Neural cell (in vitro differentiated cells): ENCODE measurements around the gene BATF3. TPM values are rescaled to one million over a fixed set of nuclear protein-coding genes. Genes with fewer than 3 reads are reported as not detected.

ENCODE experiments used
- H2AFZ ChIP-seq: fragments of 200-600, 300-800 bp; sonication (generic), shearing (Covaris generic); 2 replicates; pipeline ENCODE4 v1.6.0; 2014; ENCODE audit warnings: low read depth, mild to moderate bottlenecking, antibody characterized with exemption, low read length, moderate library complexity
- H3F3A ChIP-seq: fragments of 200-600 bp; shearing (Covaris generic); 2 replicates; pipeline ENCODE4 v1.6.1; 2016; ENCODE audit warnings: mild to moderate bottlenecking, moderate library complexity, mixed read lengths, antibody characterized with exemption, low read length; ENCODE audit not compliant: insufficient read depth, poor library complexity, severe bottlenecking
- H3K27ac ChIP-seq: fragments of 200-600, 300-800 bp; sonication (generic), shearing (Covaris generic); 2 replicates; pipeline ENCODE4 v1.5.1; 2014; ENCODE audit warnings: mild to moderate bottlenecking, low read length, moderate library complexity
- H3K27me3 ChIP-seq: fragments of 300-800, 200-600 bp; sonication (generic), shearing (Covaris generic); 2 replicates; pipeline ENCODE4 v1.6.0; 2014; ENCODE audit warnings: mild to moderate bottlenecking, low read depth, low read length, moderate library complexity; ENCODE audit not compliant: insufficient read depth
- H3K36me3 ChIP-seq: fragments of 300-800, 200-600 bp; sonication (generic), shearing (Covaris generic); 2 replicates; pipeline ENCODE4 v1.5.1; 2014; ENCODE audit warnings: mild to moderate bottlenecking, antibody characterized with exemption, low read length, moderate library complexity; ENCODE audit not compliant: insufficient read depth
- H3K4me2 ChIP-seq: fragments of 300-800, 200-600 bp; sonication (generic), shearing (Covaris generic); 2 replicates; pipeline ENCODE4 v1.6.0; 2014; ENCODE audit warnings: mild to moderate bottlenecking, low read length
- H3K4me3 ChIP-seq: fragments of 300-800, 200-600 bp; sonication (generic), shearing (Covaris generic); 2 replicates; pipeline ENCODE4 v1.5.1; 2014; ENCODE audit warnings: mild to moderate bottlenecking, low read length, moderate library complexity
- H3K79me2 ChIP-seq: fragments of 200-600 bp; shearing (Covaris generic); replicated peaks from 2 replicates; pipeline ENCODE4 v1.6.0; 2014; ENCODE audit warnings: mild to moderate bottlenecking, low read length, moderate library complexity; ENCODE audit not compliant: insufficient read depth
- H3K9ac ChIP-seq: fragments of 300-800, 200-600 bp; sonication (generic), shearing (Covaris generic); 2 replicates; pipeline ENCODE4 v1.6.1; 2016; ENCODE audit warnings: mild to moderate bottlenecking, low read length, mixed read lengths
- H3K9me2 ChIP-seq: fragments of 200-600 bp; shearing (Covaris generic); 2 replicates; pipeline ENCODE4 v1.6.1; 2016; ENCODE audit warnings: mild to moderate bottlenecking, low read length, mixed read lengths; ENCODE audit not compliant: insufficient read depth
- H3K9me3 ChIP-seq: fragments of 200-600, 300-800 bp; sonication (generic), shearing (Covaris generic); 2 replicates; pipeline ENCODE4 v1.6.1; 2016; ENCODE audit warnings: mild to moderate bottlenecking, mixed run types, low read length, moderate library complexity, mixed read lengths
- H4K20me1 ChIP-seq: fragments of 200-600 bp; shearing (Covaris generic); 2 replicates; pipeline ENCODE4 v1.6.1; 2016; ENCODE audit warnings: mild to moderate bottlenecking, mixed run types; ENCODE audit not compliant: insufficient read depth
- CTCF ChIP-seq: fragments of 450-650 bp; IDR thresholded peaks from 2 replicates; pipeline ENCODE4 v1.5.1; 2014; ENCODE audit warnings: antibody characterized with exemption, mild to moderate bottlenecking, moderate library complexity; ENCODE audit not compliant: poor library complexity, severe bottlenecking
- EP300 ChIP-seq: fragments of 450-650 bp; conservative IDR thresholded peaks from 2 replicates; pipeline ENCODE4 v1.6.1; 2014; ENCODE audit warnings: antibody characterized with exemption, mild to moderate bottlenecking, moderate library complexity; ENCODE audit not compliant: poor library complexity, severe bottlenecking
- EZH2 ChIP-seq: fragments of 200-600, 300-800 bp; shearing (Covaris generic), sonication (generic); IDR thresholded peaks from 2 replicates; pipeline ENCODE4 v1.6.1; 2014; ENCODE audit warnings: antibody characterized with exemption, low read length, borderline replicate concordance, mild to moderate bottlenecking; ENCODE audit not compliant: insufficient read depth, poor library complexity, severe bottlenecking
- MXI1 ChIP-seq: fragments of 450-650 bp; conservative IDR thresholded peaks from 2 replicates; pipeline ENCODE4 v1.6.1; 2014; ENCODE audit warnings: antibody characterized with exemption, mild to moderate bottlenecking; ENCODE audit not compliant: poor library complexity, severe bottlenecking
- POLR2AphosphoS5 ChIP-seq: IDR thresholded peaks from 2 replicates; pipeline ENCODE4 v1.6.1; 2012
- RAD21 ChIP-seq: fragments of 450-650 bp; conservative IDR thresholded peaks from 2 replicates; pipeline ENCODE4 v1.6.1; 2014; ENCODE audit warnings: antibody characterized with exemption, mild to moderate bottlenecking, moderate library complexity
- REST ChIP-seq: IDR thresholded peaks from 2 replicates; pipeline ENCODE4 v1.6.1; 2012; ENCODE audit warnings: borderline replicate concordance
- SMC3 ChIP-seq: fragments of 450-650 bp; conservative IDR thresholded peaks from 2 replicates; pipeline ENCODE4 v1.6.1; 2014; ENCODE audit warnings: antibody characterized with exemption, mild to moderate bottlenecking, moderate library complexity; ENCODE audit not compliant: poor library complexity
- TAF1 ChIP-seq: IDR thresholded peaks from 2 replicates; pipeline ENCODE4 v1.6.1; 2012; ENCODE audit warnings: low read depth
- polyA plus RNA-seq: library from polyadenylated mRNA; depleted of rRNA; stranded (reverse); fragments of >200 nt; gene quantifications from 2 replicates; pipeline ENCODE4 v1.2.3, GENCODE V29; 2014

The BATF3 gene
- polyA plus RNA-seq, 1 donor from 2014 or later: 0.82 TPM

- Histone ChIP-seq H3K4me2 (no peak overlapping the region), H3K27me3 (no peaks in the 10 kb centered on the region), H3K79me2 (no peaks in the 10 kb centered on the region), H4K20me1 (no peaks in the 10 kb centered on the region), H3K9me3 (no peaks in the 10 kb centered on the region), H3K4me3 (no peak overlapping the region), H3K36me3 (no peaks in the 10 kb centered on the region), H3K9me2 (no peaks in the 10 kb centered on the region), H3K27ac (no peak overlapping the region), H3F3A (no peaks in the 10 kb centered on the region), H2AFZ (no peak overlapping the region), H3K9ac (no peak overlapping the region)
- TF ChIP-seq SMC3 (no peak), MXI1 (no peak), CTCF (no peak), EZH2 (no peak), POLR2AphosphoS5 (no peak), EP300 (no peak), TAF1 (no peak), RAD21 (no peak), REST (no peak)
These were observed 61.0 kb downstream of the BATF3 start for GRCh38 chr1:212638492-212639151.

GRCh38 chr1:212637902-212638301, 61.7 kb downstream of the BATF3 start:
- no peaks in the 10 kb centered on the region for H3K27me3 ChIP-seq
- no peaks in the 10 kb centered on the region for H3K79me2 ChIP-seq
- no peak overlapping the region for H3K27ac ChIP-seq
- H4K20me1 ChIP-seq: no peaks in the 10 kb centered on the region
- TF ChIP-seq REST (no peak), CTCF (no peak), MXI1 (no peak)
- H3K9me2 ChIP-seq: no peaks in the 10 kb centered on the region
- no peaks in the 10 kb centered on the region for H3K36me3 ChIP-seq
- no peak overlapping the region for H3K4me2 ChIP-seq
- no peak overlapping the region for H2AFZ ChIP-seq
- H3F3A ChIP-seq: no peaks in the 10 kb centered on the region
- no peak overlapping the region for H3K9ac ChIP-seq
- H3K4me3 ChIP-seq: no peak overlapping the region
- no peaks in the 10 kb centered on the region for H3K9me3 ChIP-seq
